ENCODE data around the gene NACC2.
"Not testable (repeated sequence)": the region's sequence is repeated elsewhere in the genome, so short reads cannot be mapped to it uniquely, and the experiment has no call there.

Gene NACC2

DNA sequence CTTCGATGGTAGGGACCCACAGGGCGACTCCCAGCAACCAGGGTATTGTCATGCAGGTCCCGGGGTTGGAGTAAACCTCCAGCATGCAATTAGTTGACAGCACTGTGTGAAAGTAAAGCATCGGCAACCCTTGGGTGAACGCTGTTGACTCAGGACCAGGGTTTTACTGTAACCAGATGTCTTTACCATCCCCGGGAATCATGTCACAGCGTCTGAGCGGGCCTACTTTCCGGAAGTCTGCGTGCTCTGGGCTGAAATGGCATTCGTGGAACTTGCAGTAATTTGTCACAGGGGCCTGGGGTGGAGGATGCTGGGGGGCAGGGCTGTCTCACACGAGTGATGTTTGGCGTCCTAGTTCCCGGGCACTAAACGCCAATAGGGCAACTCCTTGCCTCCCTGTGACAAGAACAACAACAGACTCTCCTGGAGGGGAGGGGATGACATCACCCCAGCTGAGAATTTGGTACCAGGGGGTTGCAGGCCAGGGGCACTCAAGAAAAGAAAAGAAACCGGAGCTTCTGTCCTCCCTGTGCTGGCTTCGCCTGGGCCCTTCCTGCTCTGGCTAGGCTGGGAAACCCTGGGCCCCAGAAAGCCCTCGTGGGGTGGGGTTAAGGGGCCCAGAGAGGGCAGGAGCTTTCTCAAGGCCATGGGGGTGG lies 123.8 kb downstream of the NACC2 start:
- no peak for DNase-seq

- no peak for DNase-seq
These were observed 124.8 kb downstream of the NACC2 start for GRCh38 chr9:135970128-135970815.

- DNase-seq, result no peak
These were observed 125.9 kb downstream of the NACC2 start for GRCh38 chr9:135969064-135969683.

DNA sequence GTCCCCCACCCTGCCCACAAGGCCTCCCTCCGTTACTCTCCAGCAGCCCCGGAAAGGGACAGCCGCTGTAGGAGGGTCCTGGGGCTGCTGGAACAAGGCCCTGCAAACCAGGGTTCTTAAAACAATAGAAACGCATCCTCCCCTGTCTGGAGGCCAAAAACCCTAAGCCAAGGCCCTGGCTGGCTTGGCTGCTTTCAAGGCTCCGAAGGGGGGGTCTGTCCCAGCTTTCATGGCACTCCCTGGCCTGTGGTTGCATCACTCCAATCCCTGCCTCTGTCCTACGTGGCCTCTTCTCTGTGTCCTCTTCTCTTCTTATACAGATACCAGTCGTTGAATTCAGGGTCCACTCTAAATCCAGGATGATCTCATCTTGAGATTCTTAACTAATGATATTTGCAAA lies 126.5 kb downstream of the NACC2 start:
- DNase-seq, result no peak

- no peak for DNase-seq
These were observed 127.0 kb downstream of the NACC2 start for GRCh38 chr9:135968083-135968476.

GRCh38 chr9:135966916-135967260 lies 128.2 kb downstream of the NACC2 start:
- not testable (repeated sequence) for DNase-seq

DNA sequence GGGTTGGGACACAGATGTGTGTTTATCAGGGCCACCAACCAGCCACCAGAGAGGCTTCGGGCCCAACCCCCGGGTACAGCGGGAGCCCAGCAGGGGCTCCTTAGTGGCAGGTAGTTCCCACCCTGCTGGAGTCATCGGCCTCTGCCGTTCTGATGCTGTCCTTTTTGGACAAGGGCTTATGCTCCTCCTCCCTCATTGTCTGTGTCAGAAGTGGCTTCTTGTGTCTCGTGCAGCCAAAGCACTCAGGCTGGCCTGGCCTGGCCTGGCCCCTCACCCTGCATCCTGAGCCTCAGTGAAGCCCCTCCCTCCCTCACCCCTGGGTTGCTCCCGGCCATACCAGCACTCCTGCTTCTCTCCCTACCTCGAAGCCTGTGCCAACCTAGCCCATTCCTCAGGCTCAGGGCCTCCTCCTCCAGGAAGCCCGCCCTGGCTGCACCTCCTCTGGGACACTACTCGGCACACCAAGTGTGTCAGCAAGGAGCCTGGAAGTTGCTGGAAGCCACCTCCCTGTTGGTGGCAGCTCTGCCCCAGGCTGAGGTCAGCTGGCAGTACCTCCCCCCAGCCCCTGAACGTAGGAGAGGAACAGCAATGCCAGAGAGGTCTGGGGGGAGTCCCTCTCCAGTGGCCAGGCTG lies 129.8 kb downstream of the NACC2 start:
- no peak for DNase-seq

DNA sequence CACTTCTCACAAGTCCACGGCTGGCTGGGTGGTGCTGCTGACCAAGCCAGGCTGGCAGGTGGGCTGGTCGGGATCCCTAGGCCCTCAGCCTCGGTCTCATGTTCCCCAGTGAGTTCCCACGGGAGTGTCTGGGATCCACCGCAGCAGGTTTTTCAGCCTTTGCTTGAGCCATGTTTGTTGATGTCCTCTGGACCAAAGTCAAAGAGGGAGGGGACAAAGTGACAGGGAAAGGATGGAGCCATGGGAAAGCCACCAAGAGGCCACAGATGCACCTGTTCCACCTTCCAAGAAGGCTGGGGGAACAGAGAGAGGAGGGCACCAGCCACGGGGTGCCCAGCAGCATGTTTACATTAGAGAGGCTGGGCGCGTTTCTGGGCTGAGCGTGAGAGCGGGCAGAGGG lies 131.2 kb downstream of the NACC2 start:
- DNase-seq, result no peak

GRCh38 chr9:135963338-135963737 lies 131.8 kb downstream of the NACC2 start:
- no peak for DNase-seq

DNA sequence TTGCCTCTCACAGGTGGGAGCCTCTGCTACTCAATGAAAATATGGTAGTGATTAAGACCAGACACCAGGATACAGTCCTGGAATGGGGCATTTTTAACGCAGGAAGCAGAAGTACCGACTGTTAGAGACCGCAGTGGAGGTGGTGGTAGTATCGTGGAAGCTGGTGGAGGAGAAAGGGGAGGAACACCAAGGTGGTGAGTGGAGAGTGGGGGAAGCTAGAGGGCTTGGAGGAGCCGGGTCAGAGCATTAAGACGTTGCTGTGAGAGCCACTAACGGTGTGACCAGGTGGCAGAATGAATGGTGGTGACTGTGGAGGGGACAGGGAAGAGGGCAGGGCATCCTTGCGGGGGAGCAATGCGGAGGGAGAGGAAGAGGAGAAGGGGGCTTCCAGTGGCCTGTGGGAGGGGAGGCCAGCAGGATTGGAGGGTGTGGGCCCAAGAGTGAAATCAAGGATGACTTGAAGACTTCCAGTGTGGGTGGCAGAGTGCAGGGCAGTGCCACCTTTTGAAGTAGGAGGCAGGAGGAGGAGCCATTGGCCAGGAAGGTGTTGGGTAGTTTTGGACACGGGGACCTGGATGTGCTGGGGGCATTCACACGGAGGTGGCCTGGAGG lies 132.3 kb downstream of the NACC2 start:
- DNase-seq, result no peak

DNA sequence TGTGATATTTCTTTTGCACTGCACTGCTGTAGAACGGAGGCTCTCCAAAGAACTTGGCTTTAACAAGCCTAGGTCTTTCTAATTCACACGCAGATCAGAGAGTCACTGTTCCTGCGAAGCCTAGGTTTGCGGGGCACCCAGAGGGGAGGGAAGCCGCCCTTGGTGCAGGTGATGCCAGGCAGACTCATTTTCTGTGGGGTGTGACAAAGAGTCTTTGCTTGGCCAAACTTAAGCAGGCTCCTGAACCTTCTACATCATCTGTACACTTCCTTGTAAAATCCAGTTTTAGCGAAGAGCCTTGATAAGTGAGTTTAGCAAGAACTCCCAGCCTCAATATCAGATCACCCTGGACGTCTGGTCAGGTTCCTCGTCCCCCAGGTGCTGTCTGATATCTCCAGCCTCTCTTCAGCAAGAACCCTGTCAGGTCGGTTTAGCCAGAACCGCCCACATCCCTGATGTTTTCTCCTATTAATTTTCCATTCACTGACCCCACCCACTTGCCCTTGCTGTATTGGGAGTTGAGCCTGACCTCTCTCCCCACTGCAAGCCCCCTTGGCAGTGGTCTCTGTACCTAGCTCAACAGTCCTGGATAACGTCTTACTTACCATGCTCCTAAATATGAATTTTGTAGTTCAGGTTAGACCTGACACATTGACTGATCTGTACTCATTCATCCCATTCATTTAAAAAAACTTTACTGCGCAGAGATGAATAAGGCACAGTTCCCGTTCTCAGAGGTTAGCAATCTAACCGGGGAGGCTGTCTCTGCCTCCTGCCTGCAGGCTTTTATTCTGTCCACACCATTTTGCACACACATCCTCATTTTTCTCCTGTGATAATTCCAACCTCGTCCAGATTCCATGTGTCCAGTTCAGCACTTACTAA lies 133.0 kb downstream of the NACC2 start:
- DNase-seq, result no peak

- peak; percentile 84 for DNase-seq
These were observed 133.8 kb downstream of the NACC2 start, which contains the start of gene UBAC1 for GRCh38 chr9:135961277-135961715. UBAC1 (minus strand) TSS chr9:135961373; CDS start chr9:135961162, 211 bp downstream.

- DNase-seq, result no peak
These were observed 134.4 kb downstream of the NACC2 start for GRCh38 chr9:135960411-135961276.

DNA sequence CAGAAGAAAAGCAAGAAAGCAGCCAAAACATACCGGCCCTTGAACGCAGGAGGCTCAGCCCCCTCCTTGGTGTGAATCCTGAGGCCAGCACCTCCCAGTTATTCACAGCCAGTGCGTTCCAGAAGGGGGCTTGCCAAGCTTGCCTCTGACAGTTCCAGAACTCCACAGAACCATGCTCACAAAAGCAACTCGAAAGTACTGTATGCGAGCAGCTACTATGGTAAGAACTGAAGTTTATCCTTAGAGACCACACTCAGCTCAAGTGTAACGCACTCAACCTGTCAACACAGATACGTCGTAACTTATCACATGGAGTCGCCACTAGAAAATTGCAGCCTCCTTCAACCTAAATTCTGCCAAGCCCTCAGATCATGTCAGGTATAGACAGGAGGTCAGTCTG lies 135.3 kb downstream of the NACC2 start:
- no peak for DNase-seq

- DNase-seq, result no peak
These were observed 136.6 kb downstream of the NACC2 start for GRCh38 chr9:135958485-135958884.

DNA sequence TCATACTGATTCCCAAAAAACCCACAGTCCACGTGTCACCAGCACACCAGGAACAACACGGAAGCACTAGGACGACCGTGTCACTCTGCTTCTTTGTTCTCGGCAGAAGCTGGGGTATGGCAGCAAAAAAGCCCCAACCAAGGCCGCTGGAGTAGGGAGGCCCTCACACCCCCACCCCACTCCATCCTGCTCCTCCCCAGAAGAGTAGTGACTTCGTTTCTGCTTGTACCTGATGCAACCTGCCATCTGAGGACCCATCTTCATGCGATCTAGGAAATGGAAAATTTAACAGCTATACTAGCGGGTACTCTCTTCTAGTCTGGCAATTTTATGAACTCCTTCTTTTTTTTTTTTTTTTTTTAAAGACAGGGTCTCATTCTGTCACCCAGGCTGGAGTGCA lies 137.7 kb downstream of the NACC2 start:
- no peak for DNase-seq

GRCh38 chr9:135956802-135957174 lies 138.3 kb downstream of the NACC2 start:
- no peak for DNase-seq
